Loucy (cell line): Measurements from ENCODE around the gene SORCS2.

ENCODE experiments used
- H2AFZ ChIP-seq: fragments of 200-600 bp; sonication (generic); 2 replicates; pipeline ENCODE4 v1.6.0; 2016; ENCODE audit warnings: antibody characterized with exemption, mild to moderate bottlenecking, low read length, moderate library complexity
- H3F3A ChIP-seq: fragments of 200-600 bp; 2 replicates; pipeline ENCODE4 v1.6.0; 2016; ENCODE audit warnings: antibody characterized with exemption, low read depth, mild to moderate bottlenecking
- H3K27me3 ChIP-seq: fragments of 200-600 bp; sonication (generic); 2 replicates; pipeline ENCODE4 v1.6.1; 2014; ENCODE audit warnings: low read length, mild to moderate bottlenecking; ENCODE audit not compliant: insufficient read depth, poor library complexity, severe bottlenecking
- H3K36me3 ChIP-seq: fragments of 200-600 bp; sonication (generic); 2 replicates; pipeline ENCODE4 v1.6.1; 2016; ENCODE audit warnings: low read length; ENCODE audit not compliant: insufficient read depth
- H3K4me1 ChIP-seq: fragments of 200-600 bp; sonication (generic); 2 replicates; pipeline ENCODE4 v1.5.1; 2014; ENCODE audit warnings: low read length, mild to moderate bottlenecking; ENCODE audit not compliant: insufficient read depth, poor library complexity, severe bottlenecking
- H3K4me2 ChIP-seq: fragments of 200-600 bp; sonication (generic); 2 replicates; pipeline ENCODE4 v1.6.0; 2014; ENCODE audit warnings: antibody characterized with exemption, low read length, low read depth, mild to moderate bottlenecking; ENCODE audit not compliant: poor library complexity, severe bottlenecking
- H3K4me3 ChIP-seq: fragments of 200-600 bp; sonication (generic); 2 replicates; pipeline ENCODE4 v1.5.1; 2014; ENCODE audit warnings: low read length, mild to moderate bottlenecking, mixed read lengths; ENCODE audit not compliant: poor library complexity, severe bottlenecking
- H3K79me2 ChIP-seq: fragments of 200-600 bp; sonication (generic); 2 replicates; pipeline ENCODE4 v1.6.1; 2014; ENCODE audit warnings: low read length; ENCODE audit not compliant: insufficient read depth
- H3K9ac ChIP-seq: fragments of 200-600 bp; sonication (generic); 2 replicates; pipeline ENCODE4 v1.6.0; 2014; ENCODE audit warnings: mild to moderate bottlenecking, low read depth, low read length, moderate library complexity; ENCODE audit not compliant: poor library complexity, severe bottlenecking
- H3K9me2 ChIP-seq: fragments of 200-600 bp; sonication (generic); replicated peaks from 2 replicates; pipeline ENCODE4 v1.6.1; 2016; ENCODE audit warnings: low read depth, low read length, mixed read lengths
- H3K9me3 ChIP-seq: fragments of 200-600 bp; sonication (generic); 2 replicates; pipeline ENCODE4 v1.6.1; 2014; ENCODE audit warnings: mild to moderate bottlenecking, antibody characterized with exemption, low read length, low read depth; ENCODE audit not compliant: insufficient read depth
- H4K20me1 ChIP-seq: fragments of 200-600 bp; sonication (generic); 2 replicates; pipeline ENCODE4 v1.6.0; 2014; ENCODE audit warnings: antibody characterized with exemption, low read length, mild to moderate bottlenecking; ENCODE audit not compliant: insufficient read depth, poor library complexity, severe bottlenecking
- CTCF ChIP-seq: fragments of 200-600 bp; sonication (generic); conservative IDR thresholded peaks from 2 replicates; pipeline ENCODE4 v1.5.1; 2014; ENCODE audit warnings: mild to moderate bottlenecking, antibody characterized with exemption, low read length
- EZH2phosphoT487 ChIP-seq: fragments of 200-600 bp; IDR thresholded peaks from 2 replicates; pipeline ENCODE4 v1.6.1; 2018; ENCODE audit warnings: antibody characterized with exemption, mild to moderate bottlenecking, moderate library complexity, borderline replicate concordance

SORCS2 gene

GRCh38 chr4:7439699-7440098 lies 247.4 kb downstream of the SORCS2 start:
- H3F3A ChIP-seq: no peaks in the 10 kb centered on the region
- H3K4me3 ChIP-seq: no peak overlapping the region
- no peaks in the 10 kb centered on the region for H3K36me3 ChIP-seq
- H3K9me3 ChIP-seq: peaks cover 6% of the 10 kb centered on the region; the same call in 1 of the 2 replicates
- H3K27me3 ChIP-seq: no peaks in the 10 kb centered on the region
- no peaks in the 10 kb centered on the region for H3K79me2 ChIP-seq
- no peak for TF ChIP-seq EZH2phosphoT487
- TF ChIP-seq CTCF: no peak
- no peaks in the 10 kb centered on the region for H3K9me2 ChIP-seq
- H3K4me2 ChIP-seq: no peak overlapping the region
- no peak overlapping the region for H2AFZ ChIP-seq
- no peak overlapping the region for H3K9ac ChIP-seq
- no peaks in the 10 kb centered on the region for H3K4me1 ChIP-seq
- no peaks in the 10 kb centered on the region for H4K20me1 ChIP-seq

- no peak for TF ChIP-seq EZH2phosphoT487
- no peak for TF ChIP-seq CTCF
- Histone ChIP-seq H3K36me3 (no peaks in the 10 kb centered on the region), H3K4me2 (no peak overlapping the region), H3K9me3 (peaks cover 4% of the 10 kb centered on the region; the same call in 1 of the 2 replicates), H3K9me2 (no peaks in the 10 kb centered on the region), H3K4me3 (no peak overlapping the region), H3K9ac (no peak overlapping the region), H2AFZ (no peak overlapping the region), H3K79me2 (no peaks in the 10 kb centered on the region), H3K27me3 (no peaks in the 10 kb centered on the region), H3F3A (no peaks in the 10 kb centered on the region), H3K4me1 (no peaks in the 10 kb centered on the region), H4K20me1 (no peaks in the 10 kb centered on the region)
Measured at GRCh38 chr4:7441201-7441600, 248.9 kb downstream of the SORCS2 start.

- H3K27me3 ChIP-seq: no peaks in the 10 kb centered on the region
- H4K20me1 ChIP-seq: no peaks in the 10 kb centered on the region
- H3K79me2 ChIP-seq: no peaks in the 10 kb centered on the region
- H3K4me2 ChIP-seq: no peak overlapping the region
- H3K36me3 ChIP-seq: no peaks in the 10 kb centered on the region
- no peaks in the 10 kb centered on the region for H3K9me2 ChIP-seq
- peaks cover 4% of the 10 kb centered on the region; the same call in 1 of the 2 replicates for H3K9me3 ChIP-seq
- H3K4me3 ChIP-seq: no peak overlapping the region
- no peak overlapping the region for H3K9ac ChIP-seq
- no peak overlapping the region for H2AFZ ChIP-seq
- TF ChIP-seq EZH2phosphoT487: no peak
- TF ChIP-seq CTCF: no peak
- no peaks in the 10 kb centered on the region for H3F3A ChIP-seq
- no peaks in the 10 kb centered on the region for H3K4me1 ChIP-seq
Measured at GRCh38 chr4:7442574-7443162, 250.3 kb downstream of the SORCS2 start.
